GM21576 (cell line): ENCODE results near the gene SHANK1.
"Not testable (repeated sequence)": the region's sequence is repeated elsewhere in the genome, so short reads cannot be mapped to it uniquely, and the experiment has no call there.

Source experiments
- ATAC-seq: cut with Tn5 transposase; IDR thresholded peaks from one replicate; pipeline ENCODE4 v1.9.1; 2021; ENCODE audit warnings: mild to moderate bottlenecking, moderate library complexity; ENCODE audit not compliant: unreplicated experiment

Gene SHANK1

DNA sequence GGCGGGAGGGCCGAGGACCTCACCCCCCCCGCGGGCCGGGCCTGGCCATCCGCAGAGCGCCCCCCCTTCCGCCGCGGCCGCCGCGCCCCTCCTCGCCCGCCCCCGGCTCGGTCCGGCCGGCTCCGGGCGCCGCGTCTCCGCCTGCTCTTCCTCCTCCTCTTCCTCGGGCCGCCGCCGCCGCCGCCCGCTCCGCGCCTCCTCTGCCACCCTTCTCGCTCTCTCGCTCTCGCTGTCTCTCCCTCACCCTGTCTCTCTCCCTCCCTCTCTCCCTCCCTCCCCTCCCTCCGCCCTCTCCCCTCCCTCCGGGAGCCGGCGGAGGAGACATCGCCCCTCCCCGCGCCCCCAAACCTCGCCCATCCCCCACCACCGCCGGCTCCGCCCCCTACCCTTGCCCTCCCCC lies at the start of gene SHANK1:
Gene SHANK1, minus strand, starts transcription at position 237 of the 400 bp plus-strand sequence. CDS start 2,883 bp downstream, outside the sequence.
- ATAC-seq, result no peak

GRCh38 chr19:50768277-50768676 lies 48.7 kb upstream of the SHANK1 start:
- no peak for ATAC-seq

- not testable (repeated sequence) for ATAC-seq
Observed at GRCh38 chr19:50767263-50767662, 47.7 kb upstream of the SHANK1 start.

DNA sequence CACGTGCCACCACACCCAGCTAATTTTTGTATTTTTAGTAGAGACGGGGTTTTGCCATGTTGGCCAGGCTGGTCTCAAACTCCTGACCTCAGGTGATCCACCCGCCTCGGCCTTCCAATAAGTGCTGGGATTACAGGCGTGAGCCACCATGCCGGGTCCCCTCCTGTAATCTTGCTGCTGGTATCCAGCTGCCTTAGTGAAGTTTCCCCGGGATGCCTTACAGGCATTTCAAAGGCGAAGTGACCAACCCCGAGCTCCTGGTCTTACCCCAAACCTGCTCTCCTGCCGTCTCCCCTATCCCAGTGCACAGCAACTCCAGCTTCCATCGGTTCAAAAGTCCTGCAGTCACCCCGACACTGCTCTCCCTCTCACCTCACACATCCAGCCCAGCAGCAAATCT lies 47.1 kb upstream of the SHANK1 start:
- ATAC-seq, result not testable (repeated sequence)

GRCh38 chr19:50764409-50764808 lies 44.8 kb upstream of the SHANK1 start:
- no peak for ATAC-seq

DNA sequence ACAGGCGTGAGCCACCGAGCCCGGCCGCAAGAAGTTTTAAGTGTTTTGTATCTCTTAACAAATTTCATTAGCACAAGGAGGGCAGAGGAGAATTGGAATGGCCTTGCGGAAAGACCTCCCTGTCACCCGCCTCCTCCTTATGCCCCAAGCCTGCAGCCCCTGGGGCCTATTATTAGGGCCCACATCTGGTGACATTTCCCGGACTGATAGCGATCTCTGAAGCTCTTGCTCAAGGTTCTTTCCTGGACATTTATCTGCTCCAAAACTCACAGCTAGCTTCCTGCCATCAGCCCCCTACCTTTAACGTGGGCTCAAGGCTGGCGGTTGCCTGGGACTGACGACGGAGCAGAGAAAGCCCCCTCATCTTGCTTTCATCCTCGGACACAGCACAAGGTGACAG lies 43.9 kb upstream of the SHANK1 start:
- not testable (repeated sequence) for ATAC-seq

GRCh38 chr19:50761501-50761900 lies 41.9 kb upstream of the SHANK1 start:
- not testable (repeated sequence) for ATAC-seq

GRCh38 chr19:50759886-50760285 lies 40.3 kb upstream of the SHANK1 start:
- ATAC-seq, result no peak

GRCh38 chr19:50759076-50759475 lies 39.5 kb upstream of the SHANK1 start:
- ATAC-seq, result not testable (repeated sequence)

DNA sequence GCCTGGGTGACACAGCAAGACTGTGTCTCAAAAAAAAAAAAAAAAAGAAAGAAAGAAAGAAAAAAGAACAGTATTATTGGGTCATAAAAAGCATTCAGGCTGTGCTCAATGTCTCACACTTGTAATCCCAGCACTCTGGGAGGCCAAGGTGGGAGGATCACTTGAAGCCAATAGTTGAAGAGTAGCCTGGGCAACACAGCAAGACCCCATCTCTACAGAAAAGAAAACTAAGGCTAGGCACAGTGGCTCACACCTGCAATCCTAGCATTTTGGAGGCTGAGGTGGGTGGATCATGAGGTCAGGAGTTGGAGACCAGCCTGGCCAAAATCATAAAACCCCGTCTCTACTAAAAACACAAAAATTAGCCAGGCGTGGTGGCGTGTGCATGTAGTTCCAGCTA lies 38.0 kb upstream of the SHANK1 start:
- ATAC-seq, result not testable (repeated sequence)

GRCh38 chr19:50756244-50756643 lies 36.6 kb upstream of the SHANK1 start:
- not testable (repeated sequence) for ATAC-seq

DNA sequence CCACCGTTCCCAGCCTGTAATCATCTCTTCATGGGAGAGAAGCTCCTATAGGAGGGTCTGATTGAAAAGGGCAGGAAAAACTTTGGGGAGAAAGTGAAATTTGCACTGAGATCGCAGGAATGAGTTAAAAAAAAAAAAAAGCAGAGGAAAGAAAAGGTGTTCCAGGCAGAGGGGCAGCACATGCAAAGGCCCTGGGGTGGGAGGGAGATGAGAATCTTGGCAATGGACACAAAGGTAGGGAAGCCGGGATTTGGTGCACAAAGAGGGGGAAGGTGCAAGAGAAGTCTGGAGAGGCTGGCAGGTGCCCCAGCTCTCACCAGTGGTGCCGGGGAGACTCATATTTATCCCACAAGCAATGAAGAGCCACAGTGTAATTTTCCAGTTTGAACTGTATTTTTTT lies 34.3 kb upstream of the SHANK1 start:
- ATAC-seq, result no peak

- ATAC-seq, result no peak
Observed at GRCh38 chr19:50750010-50750409, 30.4 kb upstream of the SHANK1 start.

GRCh38 chr19:50749490-50749889 lies 29.9 kb upstream of the SHANK1 start:
- no peak for ATAC-seq

DNA sequence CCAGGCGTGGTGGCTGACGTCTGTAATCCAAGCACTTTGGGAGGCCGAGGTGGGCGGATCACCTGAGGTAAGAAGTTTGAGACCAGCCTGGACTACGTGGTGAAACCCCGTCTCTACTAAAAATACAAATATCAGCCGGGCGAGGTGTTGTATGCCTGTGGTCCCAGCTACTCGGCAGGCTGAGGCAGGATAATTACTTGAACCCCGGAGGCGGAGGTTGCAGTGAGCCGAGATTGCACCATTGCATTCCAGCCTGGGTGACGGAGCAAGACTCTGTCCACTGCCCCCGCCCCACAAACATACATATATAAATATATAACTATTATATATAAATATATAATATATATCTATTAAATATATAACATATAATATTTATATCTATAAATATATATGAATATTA lies 27.5 kb upstream of the SHANK1 start:
- not testable (repeated sequence) for ATAC-seq

DNA sequence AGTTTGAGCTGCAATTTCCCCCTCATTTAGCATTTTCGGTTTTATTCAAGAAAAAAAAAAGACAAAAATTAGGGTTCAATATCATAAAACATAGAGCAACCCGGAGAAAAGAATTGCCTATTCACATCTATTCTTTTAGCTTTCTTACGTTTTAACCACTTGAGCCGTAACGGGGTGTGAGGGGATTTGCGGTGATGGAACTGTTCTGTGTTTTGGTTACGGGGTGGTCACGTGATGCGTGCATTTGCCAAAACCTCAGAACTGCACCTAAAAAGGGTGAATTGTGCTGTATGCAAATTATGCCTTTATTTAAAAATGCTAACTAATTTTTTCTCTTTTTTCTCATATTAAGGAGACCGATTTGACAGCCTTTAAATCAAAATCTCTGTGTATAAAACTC lies 25.6 kb upstream of the SHANK1 start:
- no peak for ATAC-seq

DNA sequence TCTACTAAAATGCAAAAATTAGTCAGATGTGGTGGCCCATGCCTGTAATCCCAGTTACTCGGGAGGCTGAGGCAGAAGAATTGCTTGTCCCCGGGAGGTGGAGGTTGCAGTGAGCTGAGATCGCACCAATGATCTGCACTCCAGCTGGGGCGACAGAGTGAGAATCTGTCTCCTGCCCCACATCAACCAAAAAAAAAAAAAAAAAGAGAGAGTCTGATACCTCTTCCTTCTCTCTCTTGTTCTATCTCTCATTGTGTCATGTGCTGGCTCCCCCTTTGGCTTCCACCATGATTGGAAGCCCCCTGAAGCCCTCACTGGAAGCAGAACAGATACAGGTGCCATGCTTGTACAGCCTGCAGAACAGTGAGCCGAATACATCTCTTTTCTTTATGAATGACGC lies 23.9 kb upstream of the SHANK1 start:
- ATAC-seq, result no peak

DNA sequence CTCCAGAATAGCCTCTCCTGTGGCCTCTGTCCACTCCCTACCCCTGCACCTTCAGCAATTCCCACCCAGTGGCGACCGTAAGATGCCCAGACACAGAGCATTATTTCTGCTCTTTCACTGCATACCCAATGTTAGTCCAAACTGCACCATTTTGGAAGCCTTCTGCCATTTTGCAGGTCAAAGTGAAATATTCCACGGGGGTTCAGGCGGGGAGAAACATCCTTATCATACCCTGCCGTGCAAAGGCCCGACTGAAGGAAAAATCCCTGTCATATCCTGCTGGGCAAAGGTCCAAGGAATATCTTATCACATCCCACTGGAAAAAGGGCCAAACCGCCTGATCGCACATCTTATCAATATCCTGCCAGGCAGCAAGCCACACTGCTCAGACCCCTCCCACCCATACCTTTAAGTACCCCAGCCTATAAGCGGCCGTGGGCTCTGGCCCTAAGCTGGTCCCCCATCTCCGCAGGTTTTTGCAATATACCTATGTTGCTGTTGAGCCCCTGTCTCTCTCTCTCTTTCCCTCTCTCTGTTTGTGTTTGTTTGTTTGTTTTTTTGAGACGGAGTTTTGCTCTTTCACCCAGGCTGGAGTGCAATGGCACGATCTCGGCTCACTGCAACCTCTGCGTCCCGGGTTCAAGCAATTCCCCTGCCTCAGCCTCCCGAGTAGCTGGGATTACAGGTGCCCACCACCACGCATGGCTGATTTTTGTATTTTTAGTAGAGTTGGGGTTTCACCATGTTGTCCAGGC lies 21.8 kb upstream of the SHANK1 start:
- ATAC-seq, result no peak

- no peak for ATAC-seq
Observed at GRCh38 chr19:50739914-50740426, 20.4 kb upstream of the SHANK1 start.

DNA sequence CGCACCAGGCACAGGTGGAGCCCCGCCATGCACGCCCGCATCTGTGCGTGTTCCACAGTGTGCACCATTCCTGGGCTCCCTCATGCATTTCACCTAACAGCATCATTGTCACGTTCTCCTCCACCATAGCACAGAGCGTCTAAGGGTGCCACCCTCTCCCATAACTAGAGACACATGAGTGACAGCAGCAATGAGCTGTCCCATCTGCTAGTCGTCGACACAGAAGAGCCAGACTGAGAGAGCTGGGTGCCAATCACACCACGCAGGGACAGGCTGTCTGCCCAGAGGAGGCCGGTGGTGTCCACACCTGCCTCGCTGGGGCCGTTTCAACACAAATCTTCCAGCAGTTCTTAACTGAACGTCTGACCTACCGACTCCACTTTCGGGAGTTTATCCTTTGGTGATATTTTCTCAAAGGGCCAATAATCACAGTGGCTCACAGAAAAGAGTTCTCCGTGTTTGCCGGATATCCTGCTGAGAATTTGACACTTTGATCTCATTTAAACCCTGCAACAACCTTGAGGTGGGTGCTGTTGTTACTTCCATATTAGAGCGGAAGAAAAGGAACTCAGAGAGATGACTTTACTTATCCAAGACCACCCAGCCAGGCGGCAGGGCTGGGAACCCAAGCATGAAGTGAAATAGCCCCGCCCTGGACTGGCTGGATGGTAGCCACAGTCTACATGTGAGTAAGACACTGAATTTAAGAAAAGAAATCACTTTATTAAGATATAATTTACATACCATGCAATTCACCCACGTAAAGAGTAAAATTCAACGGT lies 19.7 kb upstream of the SHANK1 start:
- no peak for ATAC-seq

DNA sequence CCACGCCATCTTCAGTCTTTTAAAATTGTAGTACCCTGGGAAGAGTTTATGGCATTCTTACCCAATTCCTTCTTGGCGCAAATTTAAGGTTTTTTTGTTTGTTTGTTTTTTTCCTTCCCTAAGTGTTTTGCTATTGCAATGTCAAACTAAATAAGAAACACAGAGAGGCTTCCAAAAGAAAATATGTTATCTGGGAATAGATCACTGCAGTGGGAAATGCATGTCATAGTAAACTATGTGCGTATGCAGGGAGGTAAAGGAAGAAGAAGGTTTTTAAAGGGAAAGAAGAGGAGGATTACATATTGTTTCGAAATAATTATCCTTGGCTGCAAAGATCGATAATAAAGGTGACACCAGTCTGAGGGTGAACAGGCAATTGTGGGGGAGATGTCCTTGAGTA lies 16.7 kb upstream of the SHANK1 start:
- no peak for ATAC-seq

DNA sequence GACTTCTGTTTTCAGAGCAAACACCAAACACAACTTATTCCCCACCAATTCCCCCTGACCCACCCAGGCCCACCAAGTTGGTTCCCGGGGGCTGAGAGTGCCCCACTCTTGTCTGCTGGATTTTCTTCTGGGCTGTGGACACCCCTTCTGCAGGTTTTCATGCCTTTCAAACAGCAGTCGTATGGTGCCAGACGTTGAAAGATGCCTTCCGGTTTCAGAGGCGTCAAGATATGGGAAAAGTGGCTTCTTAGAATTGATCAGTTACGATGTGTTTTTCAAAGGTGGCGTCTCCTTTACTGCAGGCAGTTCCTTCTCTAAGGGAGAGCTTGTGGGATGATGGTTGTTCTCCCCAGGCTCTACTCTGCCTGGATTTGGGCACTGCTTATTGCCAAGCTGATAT lies 16.3 kb upstream of the SHANK1 start:
- ATAC-seq, result no peak
